Nephron (organoid): Measurements from ENCODE around the gene PRM2.

Experiments used
- H3K27ac Mint-ChIP-seq, 3 experiments: 2 replicates each; pipeline ENCODE4 v1.8.0; 2020; ENCODE audit warnings: mixed read lengths in 3 of 3, mild to moderate bottlenecking in 2 of 3, moderate library complexity in 1 of 3
- H3K27me3 Mint-ChIP-seq: 2 replicates; pipeline ENCODE4 v1.8.0; 2021; ENCODE audit warnings: low read depth, mild to moderate bottlenecking, moderate library complexity, mixed read lengths
- H3K36me3 Mint-ChIP-seq: 2 replicates; pipeline ENCODE4 v1.8.0; 2020; ENCODE audit warnings: low read depth, mixed read lengths
- H3K4me1 Mint-ChIP-seq: 2 replicates; pipeline ENCODE4 v1.8.0; 2020; ENCODE audit warnings: mixed read lengths
- H3K4me3 Mint-ChIP-seq, 3 experiments: 2 replicates each; pipeline ENCODE4 v1.8.0; 2020; ENCODE audit warnings: mild to moderate bottlenecking in 3 of 3, mixed read lengths in 3 of 3, moderate library complexity in 2 of 3
- H3K9me3 Mint-ChIP-seq: 2 replicates; pipeline ENCODE4 v1.8.0; 2020; ENCODE audit warnings: mixed read lengths
- TF ChIP-seq, protein P1 (sequence below), 3 experiments: fragments of 200-600 bp; sonication (generic); IDR thresholded peaks; one replicate each; pipeline ENCODE4 v1.5.0; 2021; ENCODE audit warnings: antibody characterized with exemption in 3 of 3; ENCODE audit not compliant: unreplicated experiment in 3 of 3

The PRM2 gene

DNA sequence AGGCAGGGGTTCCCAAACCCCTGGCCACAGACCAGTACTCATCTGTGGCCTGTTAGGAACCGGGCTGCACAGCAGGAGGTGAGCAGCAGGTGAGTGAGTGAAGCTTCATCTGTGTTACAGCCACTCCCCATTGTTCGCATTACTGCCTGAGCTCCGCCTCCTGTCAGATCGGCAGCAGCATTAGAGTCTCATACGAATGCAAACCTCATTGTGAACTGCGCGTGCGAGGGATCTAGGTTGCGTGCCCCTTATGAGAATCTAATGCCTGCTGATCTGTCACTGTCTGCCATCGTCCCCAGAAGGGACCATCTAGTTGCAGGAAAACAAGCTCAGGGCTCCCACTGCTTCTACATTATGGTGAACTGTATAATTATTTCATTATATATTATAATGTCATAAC, 43.9 kb upstream of the PRM2 start:
- Mint-ChIP-seq H3K9me3 (no peaks in the 10 kb centered on the region), H3K27me3 (peaks cover 4% of the 10 kb centered on the region), H3K27ac (no peak overlapping the region), H3K4me3 (no peak overlapping the region), H3K36me3 (no peaks in the 10 kb centered on the region), H3K4me1 (peaks cover 15% of the 10 kb centered on the region)
- TF ChIP-seq, protein P1, sequence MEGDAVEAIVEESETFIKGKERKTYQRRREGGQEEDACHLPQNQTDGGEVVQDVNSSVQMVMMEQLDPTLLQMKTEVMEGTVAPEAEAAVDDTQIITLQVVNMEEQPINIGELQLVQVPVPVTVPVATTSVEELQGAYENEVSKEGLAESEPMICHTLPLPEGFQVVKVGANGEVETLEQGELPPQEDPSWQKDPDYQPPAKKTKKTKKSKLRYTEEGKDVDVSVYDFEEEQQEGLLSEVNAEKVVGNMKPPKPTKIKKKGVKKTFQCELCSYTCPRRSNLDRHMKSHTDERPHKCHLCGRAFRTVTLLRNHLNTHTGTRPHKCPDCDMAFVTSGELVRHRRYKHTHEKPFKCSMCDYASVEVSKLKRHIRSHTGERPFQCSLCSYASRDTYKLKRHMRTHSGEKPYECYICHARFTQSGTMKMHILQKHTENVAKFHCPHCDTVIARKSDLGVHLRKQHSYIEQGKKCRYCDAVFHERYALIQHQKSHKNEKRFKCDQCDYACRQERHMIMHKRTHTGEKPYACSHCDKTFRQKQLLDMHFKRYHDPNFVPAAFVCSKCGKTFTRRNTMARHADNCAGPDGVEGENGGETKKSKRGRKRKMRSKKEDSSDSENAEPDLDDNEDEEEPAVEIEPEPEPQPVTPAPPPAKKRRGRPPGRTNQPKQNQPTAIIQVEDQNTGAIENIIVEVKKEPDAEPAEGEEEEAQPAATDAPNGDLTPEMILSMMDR (IDR thresholded peaks at IDR 0.05; ENCODE audit: unreplicated experiment in 3 of 3) = no peak

DNA sequence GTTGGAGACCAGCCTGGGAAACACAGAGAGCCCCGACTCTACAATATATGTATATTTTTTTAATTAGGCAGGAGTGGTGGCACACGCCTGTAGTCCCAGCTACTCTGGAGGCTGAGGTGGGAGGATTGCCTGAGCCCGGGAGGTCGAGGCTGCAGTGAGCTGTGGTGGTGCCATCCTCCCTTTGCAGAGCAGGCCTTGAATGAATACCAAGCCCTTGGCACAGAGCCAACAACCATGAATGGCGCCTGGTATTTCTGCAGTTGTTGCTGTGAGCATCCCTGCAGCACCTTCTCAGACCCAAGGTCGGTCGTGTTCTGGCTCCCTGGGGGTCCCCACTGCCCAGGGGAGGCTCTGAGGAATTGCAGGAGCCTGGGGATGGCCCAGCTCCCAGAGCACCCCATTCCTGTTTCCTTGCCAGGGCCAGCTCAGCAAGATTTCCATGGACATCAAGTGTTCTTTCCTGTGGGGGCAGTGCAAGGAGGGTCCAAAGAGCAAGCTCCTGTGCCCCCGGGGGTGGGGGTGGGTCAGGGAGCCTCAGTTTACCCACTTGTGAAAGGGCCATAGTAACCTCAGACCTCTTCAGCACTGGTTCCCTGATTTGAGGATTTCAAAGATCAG, 43.4 kb upstream of the PRM2 start:
- Mint-ChIP-seq H3K4me3 (no peak overlapping the region), H3K36me3 (no peaks in the 10 kb centered on the region), H3K27ac (no peak overlapping the region), H3K4me1 (peaks cover 15% of the 10 kb centered on the region), H3K27me3 (peaks cover 4% of the 10 kb centered on the region), H3K9me3 (no peaks in the 10 kb centered on the region)
- TF ChIP-seq, protein P1 (IDR thresholded peaks at IDR 0.05; ENCODE audit: unreplicated experiment in 3 of 3) = no peak

DNA sequence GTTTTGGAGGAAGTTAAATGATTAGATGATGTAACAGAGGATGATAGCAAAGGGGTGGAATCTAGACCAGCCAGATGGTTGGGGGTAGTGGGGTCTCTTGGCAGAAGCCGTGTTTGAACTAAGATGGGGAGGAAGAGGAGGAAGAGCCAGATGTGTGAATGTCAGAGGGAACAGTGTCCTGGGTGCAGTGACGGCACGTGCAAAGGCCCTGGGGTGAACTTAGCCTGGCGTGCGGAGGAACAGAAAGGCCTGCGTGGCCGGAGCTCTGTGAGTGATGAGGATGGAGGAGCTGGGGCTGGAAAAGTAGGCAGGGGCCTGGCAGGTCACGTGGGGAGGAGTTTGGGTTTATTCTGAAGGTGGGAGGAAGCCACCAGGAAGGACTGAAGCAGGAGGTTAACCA, 42.5 kb upstream of the PRM2 start:
- no peaks in the 10 kb centered on the region for H3K36me3 Mint-ChIP-seq
- no peaks in the 10 kb centered on the region for H3K9me3 Mint-ChIP-seq
- H3K27me3 Mint-ChIP-seq = peaks cover 4% of the 10 kb centered on the region
- H3K4me1 Mint-ChIP-seq = peaks cover 19% of the 10 kb centered on the region
- peak overlapping the region in 2 of 3 experiments; percentile 19 to 27 for H3K27ac Mint-ChIP-seq
- H3K4me3 Mint-ChIP-seq = no peak overlapping the region
- TF ChIP-seq, protein P1 (IDR thresholded peaks at IDR 0.05; ENCODE audit: unreplicated experiment in 3 of 3) = no peak

DNA sequence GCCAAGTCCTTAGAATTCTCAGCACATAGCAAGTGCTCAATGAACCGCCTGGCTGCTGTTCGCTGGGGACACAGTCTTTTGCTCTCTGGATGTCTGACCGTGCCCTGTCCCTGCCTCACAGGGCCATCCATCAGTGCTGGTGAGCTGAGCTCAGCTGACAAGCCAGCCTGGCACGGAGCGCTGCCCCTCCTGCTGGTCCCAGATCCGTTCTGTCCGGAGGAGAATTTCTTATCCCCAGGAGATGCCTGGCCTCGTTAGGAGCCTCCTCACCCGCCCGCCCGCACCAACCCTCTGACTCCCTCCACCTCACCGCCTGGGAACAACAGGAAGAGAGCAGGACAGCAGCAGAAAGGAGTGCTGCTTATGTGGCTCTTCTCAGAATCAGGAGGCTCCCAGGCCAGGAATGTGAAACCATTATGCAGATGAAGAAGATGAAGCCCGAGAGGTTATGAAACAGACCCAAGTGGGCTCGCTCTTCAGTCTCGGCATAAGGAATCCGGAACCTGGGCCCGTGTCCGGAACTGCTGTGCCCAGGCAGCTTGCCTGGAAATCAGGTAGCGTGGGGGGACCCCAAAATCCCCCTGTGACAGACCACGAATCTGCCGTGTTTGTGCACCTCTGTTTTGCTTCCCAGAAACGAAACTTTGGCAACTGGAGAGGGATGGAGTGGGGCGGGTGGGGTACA, 40.2 kb upstream of the PRM2 start:
- H3K27me3 Mint-ChIP-seq = peaks cover 4% of the 10 kb centered on the region

DNA sequence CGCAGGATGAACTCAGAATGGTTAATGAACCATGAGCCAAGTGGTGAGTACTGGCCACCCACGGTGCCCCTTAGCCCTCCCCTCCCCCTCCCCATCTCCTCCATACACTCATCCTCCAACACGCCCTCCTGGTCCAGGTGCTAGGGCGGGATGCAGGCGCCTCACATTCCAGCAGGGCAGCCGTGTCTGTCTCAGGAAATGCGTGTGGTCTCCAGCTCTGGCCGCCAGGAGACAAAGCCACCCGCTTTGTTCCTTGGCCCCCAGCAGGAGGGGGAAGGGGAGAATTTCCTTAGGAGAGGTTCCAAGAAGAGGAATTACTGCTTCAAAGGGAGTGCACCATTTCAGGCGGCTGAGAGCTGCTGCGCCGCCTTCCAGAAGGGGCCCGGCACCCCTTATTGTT, 39.2 kb upstream of the PRM2 start:
- Mint-ChIP-seq H3K27me3 (peaks cover 4% of the 10 kb centered on the region), H3K9me3 (no peaks in the 10 kb centered on the region), H3K4me1 (peaks cover 29% of the 10 kb centered on the region), H3K36me3 (no peaks in the 10 kb centered on the region), H3K4me3 (peak overlapping the region in 1 of 3 experiments; percentile 36), H3K27ac (peak overlapping the region; percentile 65 to 93 (median 74))
- TF ChIP-seq, protein P1 (IDR thresholded peaks at IDR 0.05; ENCODE audit: unreplicated experiment in 3 of 3) = peak; percentile 26 to 32 (median 28)

More for the DNA sequence above, 40.2 kb upstream of the PRM2 start:
- TF ChIP-seq, protein P1 (IDR thresholded peaks at IDR 0.05; ENCODE audit: unreplicated experiment in 3 of 3) = no peak
- Mint-ChIP-seq H3K4me1 (peaks cover 29% of the 10 kb centered on the region), H3K9me3 (no peaks in the 10 kb centered on the region), H3K36me3 (no peaks in the 10 kb centered on the region), H3K4me3 (no peak overlapping the region), H3K27ac (peak overlapping the region; percentile 65 to 93 (median 74))
